HepG2 (cell line): ENCODE measurements around the gene DCDC2C. TPM values are rescaled to one million over a fixed set of nuclear protein-coding genes. Genes with fewer than 3 reads are reported as not detected.

Source experiments
- ATAC-seq: fragments of 200-7000 bp; cut with Tn5 transposase; 3 replicates; pipeline ENCODE4 v1.9.1; 2020; ENCODE audit warnings: mild to moderate bottlenecking, moderate library complexity
- BruUV-seq: library from RNA; stranded (reverse); fragments of 400-500 nt; replicated peaks from 2 replicates; lab custom pipeline; 2021; lab: Mats Ljungman, UMichigan
- CTCF ChIA-PET: fragments of 300-600 bp; formaldehyde crosslinking; extraction: SDS; loops from one replicate; lab custom pipeline; 2021; ENCODE audit warnings: low total read pairs, inconsistent platforms, low intra/inter-chr PET ratio; lab: Yijun Ruan, JAX
- POLR2A ChIA-PET: fragments of 350-600 bp; sonication (Branson Sonifier 250); formaldehyde crosslinking; loops from one replicate; lab custom pipeline; 2020; ENCODE audit warnings: antibody characterized with exemption, inconsistent platforms; lab: Yijun Ruan, JAX
- DNase-seq: peaks from one replicate; pipeline ENCODE4 v3.0.0-alpha.2; 2015; ENCODE audit warnings: low spot score
- FAIRE-seq: peaks from 3 replicates; lab custom pipeline; 2011; peaks lifted over from hg19 to GRCh38; lab: Jason Lieb, UNC
- H2AFZ ChIP-seq: one replicate; pipeline ENCODE4 v1.6.1; 2011; ENCODE audit warnings: low read length, inconsistent platforms
- H3K27ac ChIP-seq: fragments of 300-600 bp; 3 replicates; pipeline ENCODE4 v1.8.0; 2011; ENCODE audit warnings: mixed run types, mild to moderate bottlenecking, mixed read lengths, low read length, inconsistent platforms; ENCODE audit not compliant: insufficient read depth; ENCODE audit errors: extremely low read length
- H3K27me3 ChIP-seq, 2 experiments: fragments of 200-600 bp in 1 of 2; 2 replicates in 1 of 2; 3 replicates in 1 of 2; pipeline versions ENCODE4 v1.6.0 to v1.8.0; 2011; ENCODE audit warnings: low read length in 2 of 2, mild to moderate bottlenecking in 2 of 2, moderate library complexity in 2 of 2, inconsistent platforms in 1 of 2; ENCODE audit not compliant: insufficient read depth in 2 of 2, control insufficient read depth in 1 of 2
- H3K36me3 ChIP-seq, 2 experiments: fragments of 200-600 bp in 1 of 2; replicated peaks in 1 of 2; 2 replicates in 1 of 2; 3 replicates in 1 of 2; pipeline versions ENCODE4 v1.5.1 to v1.8.0; 2011; ENCODE audit warnings: low read length in 2 of 2, inconsistent platforms in 1 of 2; ENCODE audit not compliant: insufficient read depth in 2 of 2, control insufficient read depth in 1 of 2
- H3K4me1 ChIP-seq: 2 replicates; pipeline ENCODE4 v1.5.1; 2012; ENCODE audit warnings: low read length, inconsistent platforms; ENCODE audit not compliant: insufficient read depth
- H3K4me2 ChIP-seq: 2 replicates; pipeline ENCODE4 v1.6.0; 2011; ENCODE audit warnings: low read depth, low read length, inconsistent platforms
- H3K4me3 ChIP-seq, 3 experiments: fragments of 200-600 bp in 1 of 3; sonication (generic), shearing (Covaris generic) in 1 of 3; replicated peaks in 1 of 3; 2 replicates each; pipeline ENCODE4 v1.5.1; 2011 to 2016; ENCODE audit warnings: low read length in 3 of 3, inconsistent platforms in 2 of 3, low read depth in 2 of 3, mild to moderate bottlenecking in 2 of 3, control low read depth in 1 of 3, mixed read lengths in 1 of 3; ENCODE audit not compliant: insufficient read depth in 1 of 3
- H3K79me2 ChIP-seq: one replicate; pipeline ENCODE4 v1.6.1; 2011; ENCODE audit warnings: low read length, inconsistent platforms; ENCODE audit not compliant: insufficient read depth
- H3K9ac ChIP-seq: 2 replicates; pipeline ENCODE4 v1.6.0; 2011; ENCODE audit warnings: mild to moderate bottlenecking, low read depth, low read length, inconsistent platforms; ENCODE audit not compliant: insufficient read depth
- H3K9me3 ChIP-seq: 2 replicates; pipeline ENCODE4 v1.5.1; 2012; ENCODE audit warnings: mild to moderate bottlenecking, low read length
- H4K20me1 ChIP-seq: 2 replicates; pipeline ENCODE4 v1.6.0; 2011; ENCODE audit warnings: inconsistent platforms, mild to moderate bottlenecking, low read length, moderate library complexity; ENCODE audit not compliant: insufficient read depth
- E2F1 ChIP-seq: sonication (generic); formaldehyde crosslinking; IDR thresholded peaks from 2 replicates; pipeline ENCODE4 v1.5.0; 2020; ENCODE audit warnings: missing genetic modification reagents
- KLF11 ChIP-seq: IDR thresholded peaks from 2 replicates; pipeline ENCODE4 v1.6.1; 2016; ENCODE audit warnings: missing compliant biosample characterization
- KLF9 ChIP-seq: IDR thresholded peaks from 2 replicates; pipeline ENCODE4 v1.6.1; 2016; ENCODE audit warnings: low read depth
- MIER3 ChIP-seq: IDR thresholded peaks from 2 replicates; pipeline ENCODE4 v1.6.1; 2016; ENCODE audit warnings: missing compliant biosample characterization, borderline replicate concordance
- NCOR1 ChIP-seq: fragments of 200-600 bp; sonication (generic); IDR thresholded peaks from 2 replicates; pipeline ENCODE4 v1.7.0; 2017; ENCODE audit warnings: antibody characterized with exemption, low read length, borderline replicate concordance
- PCBP2 ChIP-seq: fragments of 200-400 bp; formaldehyde crosslinking; optimal IDR thresholded peaks from 2 replicates; pipeline ENCODE3; 2018; ENCODE audit warnings: low read length, low read depth; ENCODE audit not compliant: poor library complexity, severe bottlenecking
- RXRB ChIP-seq: IDR thresholded peaks from 2 replicates; pipeline ENCODE4 v1.6.1; 2016; ENCODE audit warnings: borderline replicate concordance, missing genetic modification reagents, missing compliant biosample characterization
- THAP9 ChIP-seq: sonication (generic); formaldehyde crosslinking; IDR thresholded peaks from 2 replicates; pipeline ENCODE4; 2020; ENCODE audit warnings: missing genetic modification reagents, mild to moderate bottlenecking, borderline replicate concordance
- YEATS2 ChIP-seq: sonication (generic); formaldehyde crosslinking; IDR thresholded peaks from 2 replicates; pipeline ENCODE4 v1.4.0; 2020; ENCODE audit warnings: missing genetic modification reagents, borderline replicate concordance
- ZBTB46 ChIP-seq: sonication (generic); formaldehyde crosslinking; IDR thresholded peaks from 2 replicates; pipeline ENCODE4 v1.4.0; 2020; ENCODE audit warnings: mild to moderate bottlenecking, missing genetic modification reagents, borderline replicate concordance
- ZFX ChIP-seq: sonication (generic); formaldehyde crosslinking; IDR thresholded peaks from 2 replicates; pipeline ENCODE4 v1.4.0; 2020; ENCODE audit warnings: mild to moderate bottlenecking, low read depth, missing genetic modification reagents, moderate library complexity
- ZIK1 ChIP-seq: sonication (generic); formaldehyde crosslinking; IDR thresholded peaks from 2 replicates; pipeline ENCODE4 v1.5.0; 2020; ENCODE audit warnings: mild to moderate bottlenecking, low read depth, missing genetic modification reagents, borderline replicate concordance
- ZKSCAN8 ChIP-seq: IDR thresholded peaks from 2 replicates; pipeline ENCODE4 v1.6.1; 2016; ENCODE audit warnings: borderline replicate concordance, missing genetic modification reagents, missing compliant biosample characterization
- ZNF17 ChIP-seq: sonication (generic); formaldehyde crosslinking; IDR thresholded peaks from 2 replicates; pipeline ENCODE4 v1.5.0; 2020; ENCODE audit warnings: mild to moderate bottlenecking, missing genetic modification reagents
- ZNF772 ChIP-seq: sonication (generic); formaldehyde crosslinking; IDR thresholded peaks from 2 replicates; pipeline ENCODE4 v1.5.0; 2020; ENCODE audit warnings: mild to moderate bottlenecking, missing genetic modification reagents
- ZNF850 ChIP-seq: sonication (generic); formaldehyde crosslinking; conservative IDR thresholded peaks from 2 replicates; pipeline ENCODE4 v1.9.0; 2021; ENCODE audit warnings: mild to moderate bottlenecking, missing genetic modification reagents
- ZNF883 ChIP-seq: sonication (generic); formaldehyde crosslinking; IDR thresholded peaks from 2 replicates; pipeline ENCODE4 v1.5.1; 2020; ENCODE audit warnings: mild to moderate bottlenecking, missing genetic modification reagents; ENCODE audit errors: not compliant biosample characterization
- WGBS: methylation state at CpG from one replicate; pipeline ENCODE4 v1.1.6; 2017; ENCODE audit warnings: low lambda C conversion rate; 5-methylcytosine and 5-hydroxymethylcytosine counted together
- in situ Hi-C: cut with HindIII; loops from 2 replicates; pipeline ENCODE4 v1.10.0; 2017; ENCODE audit warnings: low pct_unique_long_range_greater_than_20kb; ENCODE audit not compliant: extremely low pct_ligation_motif_present
- intact Hi-C: fragments of 100-400 bp; cut with micrococcal nuclease; formaldehyde crosslinking; loops from one replicate; pipeline ENCODE4 v1.10.0; 2022; ENCODE audit not compliant: unreplicated experiment
- polyA plus RNA-seq, 8 experiments: library from polyadenylated mRNA; depleted of rRNA in 3 of 8; stranded (reverse) in 7 of 8; unstranded in 1 of 8; fragments of >200 nt; fragmentation: Illumina TruSeq in 4 of 8; extraction: Trizol in 4 of 8; gene quantifications; 2 replicates each; pipeline versions ENCODE4 v1.2.1 to v1.2.3, GENCODE V29; 2011 to 2016; ENCODE audit warnings: low read depth in 4 of 8, missing spikeins in 1 of 8, mixed read lengths in 1 of 8; ENCODE audit not compliant: insufficient read depth in 1 of 8
- total RNA-seq, 5 experiments: library from RNA; depleted of rRNA; stranded (reverse); fragments of >200 nt; fragmentation: Illumina TruSeq; extraction: Trizol; gene quantifications; 2 replicates each; pipeline ENCODE4 v1.2.3, GENCODE V29; 2016; ENCODE audit warnings: low read depth in 1 of 5
- TF ChIP-seq, protein P1 (sequence below): sonication (generic); formaldehyde crosslinking; IDR thresholded peaks from 2 replicates; pipeline ENCODE4 v1.8.1; 2023; ENCODE audit warnings: mild to moderate bottlenecking, missing genetic modification reagents

DCDC2C gene
- total and polyA plus RNA-seq, 2 of the 13 experiments (the other 11 are each of a cell fraction or from before 2014, with no cell fraction given) = not detected

DNA sequence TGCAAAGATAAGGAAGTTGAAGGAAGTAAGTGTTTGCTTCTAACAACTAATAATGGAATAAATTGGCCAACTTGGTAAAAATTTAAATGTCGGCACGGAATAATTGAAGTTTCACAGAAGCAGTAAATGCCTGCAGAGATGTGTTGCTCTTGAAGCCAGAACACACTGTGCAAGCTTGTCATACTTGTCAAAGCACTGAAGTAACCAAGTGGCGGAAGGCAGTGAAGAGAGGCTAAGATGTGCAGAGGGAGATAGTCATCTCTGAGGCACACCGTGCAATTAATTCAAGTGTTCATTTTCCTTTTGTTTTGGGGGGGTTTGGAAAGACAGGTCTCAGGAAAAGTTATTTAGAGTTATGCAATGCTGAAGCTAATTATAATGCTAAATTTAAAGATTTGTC, 5.2 kb downstream of the DCDC2C start:
- peaks cover 0 to 20% of the 10 kb centered on the region in 2 experiments; a peak in 2 of 5 replicates for H3K27me3 ChIP-seq
- CTCF ChIA-PET = no interaction called here
- FAIRE-seq = no peak

More for the DNA sequence above, 5.2 kb downstream of the DCDC2C start:
- no peaks in the 10 kb centered on the region for H4K20me1 ChIP-seq
- no peak overlapping the region for H2AFZ ChIP-seq
- H3K79me2 ChIP-seq = no peaks in the 10 kb centered on the region
- BruUV-seq = no TSS peak
- in situ Hi-C loops (no loop called here), intact Hi-C loops (no loop called here)
- POLR2A ChIA-PET = no interaction called here
- WGBS = 76% methylated on average over 4 of the region's 4 CpGs
- H3K4me2 ChIP-seq = no peak overlapping the region
- no peaks in the 10 kb centered on the region for H3K36me3 ChIP-seq
- no peaks in the 10 kb centered on the region for H3K9me3 ChIP-seq
- ATAC-seq (no peak), DNase-seq (no peak)
- H3K4me3 ChIP-seq = no peak overlapping the region
- no peak overlapping the region for H3K27ac ChIP-seq
- H3K9ac ChIP-seq = no peak overlapping the region
- TF ChIP-seq THAP9 (no peak), ZNF772 (CRISPR knock-in tag) (no peak), NCOR1 (no peak), E2F1 (CRISPR knock-in tag) (no peak), ZNF17 (CRISPR knock-in tag) (no peak), ZNF883 (CRISPR knock-in tag) (no peak), ZKSCAN8 (CRISPR knock-in tag) (no peak), ZIK1 (CRISPR knock-in tag) (no peak), MIER3 (CRISPR knock-in tag) (no peak), KLF11 (CRISPR knock-in tag) (no peak), KLF9 (no peak), PCBP2 (no peak), RXRB (CRISPR knock-in tag) (no peak), ZFX (no peak), YEATS2 (no peak), ZBTB46 (CRISPR knock-in tag) (no peak), ZNF850 (CRISPR knock-in tag) (no peak)
- TF ChIP-seq, protein P1, sequence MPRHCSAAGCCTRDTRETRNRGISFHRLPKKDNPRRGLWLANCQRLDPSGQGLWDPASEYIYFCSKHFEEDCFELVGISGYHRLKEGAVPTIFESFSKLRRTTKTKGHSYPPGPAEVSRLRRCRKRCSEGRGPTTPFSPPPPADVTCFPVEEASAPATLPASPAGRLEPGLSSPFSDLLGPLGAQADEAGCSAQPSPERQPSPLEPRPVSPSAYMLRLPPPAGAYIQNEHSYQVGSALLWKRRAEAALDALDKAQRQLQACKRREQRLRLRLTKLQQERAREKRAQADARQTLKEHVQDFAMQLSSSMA = no peak
- H3K4me1 ChIP-seq = no peaks in the 10 kb centered on the region
